HG03139 (cell line): ENCODE measurements around the gene TAF11L6.
"Not testable (repeated sequence)": the region's sequence is repeated elsewhere in the genome, so short reads cannot be mapped to it uniquely, and the experiment has no call there.

ENCODE experiments used
- ATAC-seq: cut with Tn5 transposase; IDR thresholded peaks from one replicate; pipeline ENCODE4 v1.9.1; 2021; ENCODE audit not compliant: unreplicated experiment

Gene TAF11L6

DNA sequence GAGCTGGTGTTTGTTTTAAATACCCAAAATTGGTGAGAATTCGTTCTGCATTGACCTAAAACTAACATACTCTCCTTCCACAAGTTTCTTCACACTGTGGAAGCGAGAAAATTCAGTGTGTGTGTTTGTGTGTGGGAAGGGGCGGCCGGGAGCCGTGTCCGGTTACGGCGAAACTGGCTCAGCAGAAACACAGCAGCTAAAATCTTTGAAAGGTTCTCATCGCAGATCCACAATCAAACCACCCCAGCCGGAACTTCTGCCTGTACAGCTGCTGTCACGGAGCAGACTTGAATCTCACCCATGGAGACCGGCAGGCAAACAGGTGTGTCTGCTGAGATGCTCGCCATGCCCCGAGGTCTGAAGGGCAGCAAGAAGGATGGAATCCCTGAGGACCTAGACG lies at the start of gene TAF11L6:
TSS of gene TAF11L6 (plus strand) at position 301 of the 400 bp plus-strand sequence.
- ATAC-seq, result not testable (repeated sequence)

DNA sequence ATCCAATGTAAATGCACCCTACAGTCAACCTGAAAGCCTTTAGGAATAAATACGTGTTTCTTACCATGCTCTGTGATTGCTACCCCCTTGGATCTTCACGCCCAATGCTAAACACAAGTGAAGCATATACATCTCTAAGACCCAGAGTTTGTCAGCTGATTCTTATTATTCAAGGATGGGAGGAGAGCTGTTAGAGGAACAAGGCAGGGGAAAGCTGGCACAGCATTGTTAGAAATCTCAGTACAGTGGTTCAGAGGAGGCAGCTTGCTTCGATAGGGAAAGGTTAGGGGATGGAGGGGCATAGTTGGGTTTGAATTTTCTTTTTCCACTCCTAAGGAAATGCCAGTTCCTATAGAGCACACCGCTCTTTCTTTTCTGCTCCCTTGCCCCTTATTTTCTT lies 47.1 kb upstream of the TAF11L6 start:
- no peak for ATAC-seq

DNA sequence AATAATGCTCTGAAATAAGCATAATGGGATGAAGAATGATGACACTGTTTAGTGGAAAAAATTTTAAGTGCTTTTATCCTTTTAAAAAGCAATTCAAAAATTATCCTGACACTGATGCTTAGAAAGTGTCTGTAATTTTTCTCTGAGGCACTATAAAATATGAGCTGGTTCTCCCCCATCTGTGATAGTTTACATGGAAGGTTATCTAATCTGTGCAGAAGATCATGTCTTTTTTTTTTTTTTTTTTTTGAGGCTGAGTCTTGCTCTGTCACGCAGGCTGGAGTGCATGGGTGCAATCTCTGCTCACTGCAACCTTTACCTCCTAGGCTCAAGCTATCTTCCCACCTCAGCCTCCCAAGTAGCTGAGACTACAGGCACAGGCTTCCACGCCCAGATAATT lies 45.7 kb upstream of the TAF11L6 start:
- ATAC-seq, result no peak

DNA sequence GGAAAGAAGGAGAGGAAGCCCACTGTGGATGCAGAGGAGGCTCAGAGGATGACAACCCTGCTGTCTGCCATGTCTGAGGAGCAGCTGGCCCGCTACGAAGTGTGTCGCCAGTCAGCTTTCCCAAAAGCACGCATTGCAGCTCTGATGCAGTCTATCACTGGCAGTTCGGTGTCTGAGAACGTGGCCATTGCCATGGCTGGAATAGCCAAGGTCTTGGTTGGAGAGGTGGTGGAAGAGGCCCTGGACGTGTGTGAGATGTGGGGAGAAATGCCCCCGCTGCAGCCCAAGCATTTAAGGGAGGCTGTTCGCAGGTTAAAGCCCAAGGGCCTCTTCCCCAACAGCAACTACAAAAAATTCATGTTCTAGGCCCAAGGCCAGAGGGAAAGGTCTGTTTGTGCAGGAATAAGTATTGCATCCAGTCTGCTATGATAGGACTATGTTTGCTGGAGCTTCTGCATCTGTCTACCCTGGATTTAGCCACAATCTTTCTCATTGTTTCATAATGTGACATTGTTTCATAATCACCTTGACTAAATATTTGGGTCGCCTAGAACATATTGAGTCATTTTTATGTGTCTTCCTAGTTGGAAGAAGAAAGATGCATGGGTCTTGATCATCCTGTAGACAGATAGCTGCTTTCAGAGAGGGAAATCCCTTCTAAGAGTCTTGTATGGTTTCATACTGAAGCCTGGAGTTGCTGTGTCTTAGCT lies 41.9 kb upstream of the TAF11L6 start:
- ATAC-seq, result not testable (repeated sequence)

DNA sequence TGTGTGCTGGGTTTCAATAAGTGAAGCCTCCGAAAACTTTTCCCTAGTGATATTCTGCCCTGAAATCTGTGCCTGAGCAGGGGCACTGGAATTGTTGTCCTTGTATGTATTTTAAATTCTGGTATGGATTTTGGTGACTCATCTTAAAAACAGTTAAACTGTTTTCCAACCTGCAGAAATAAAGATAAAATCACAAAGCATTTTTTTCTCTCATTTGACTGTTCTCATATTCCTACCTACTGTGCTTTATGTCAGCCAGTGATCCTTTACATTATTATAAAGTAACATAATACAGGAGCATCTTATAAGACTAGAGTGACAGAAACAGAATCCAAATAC lies 41.3 kb upstream of the TAF11L6 start:
- no peak for ATAC-seq

DNA sequence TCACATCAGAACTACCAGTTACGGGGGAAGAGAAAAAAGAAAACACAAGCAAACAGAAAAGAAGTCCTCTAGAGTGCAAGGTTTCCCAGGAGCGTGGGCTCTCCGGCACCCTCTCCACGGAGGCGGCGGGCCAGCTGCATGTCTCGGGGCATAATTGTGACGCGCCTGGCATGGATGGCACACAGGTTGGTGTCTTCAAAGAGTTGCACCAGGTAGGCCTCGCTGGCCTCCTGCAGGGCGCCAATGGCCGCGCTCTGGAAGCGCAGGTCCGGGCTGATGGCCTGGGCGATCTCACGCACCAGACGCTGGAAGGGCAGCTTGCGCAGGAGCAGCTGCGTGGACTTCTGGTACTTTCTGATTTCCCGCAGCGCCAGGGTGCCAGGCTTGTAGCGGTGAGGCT lies 37.2 kb upstream of the TAF11L6 start:
- not testable (repeated sequence) for ATAC-seq

DNA sequence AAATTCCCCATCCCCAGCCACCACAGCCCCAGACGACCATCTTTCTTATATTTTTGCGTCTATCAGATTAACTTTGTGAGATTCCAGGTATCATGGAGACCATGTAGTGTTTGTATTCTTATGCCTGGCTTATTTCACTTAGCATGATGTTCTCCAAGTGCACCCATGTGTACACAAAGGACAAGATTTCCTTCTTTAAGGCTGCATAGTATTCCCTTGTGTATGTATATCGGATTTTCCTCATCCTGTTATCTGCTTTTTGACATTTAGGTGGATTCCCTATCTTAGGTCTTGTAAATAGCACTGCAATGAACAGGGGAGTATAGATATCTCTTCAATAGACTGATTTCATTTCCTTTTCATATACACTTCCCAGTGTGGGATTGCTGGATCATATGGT lies 35.7 kb upstream of the TAF11L6 start:
- ATAC-seq, result no peak

DNA sequence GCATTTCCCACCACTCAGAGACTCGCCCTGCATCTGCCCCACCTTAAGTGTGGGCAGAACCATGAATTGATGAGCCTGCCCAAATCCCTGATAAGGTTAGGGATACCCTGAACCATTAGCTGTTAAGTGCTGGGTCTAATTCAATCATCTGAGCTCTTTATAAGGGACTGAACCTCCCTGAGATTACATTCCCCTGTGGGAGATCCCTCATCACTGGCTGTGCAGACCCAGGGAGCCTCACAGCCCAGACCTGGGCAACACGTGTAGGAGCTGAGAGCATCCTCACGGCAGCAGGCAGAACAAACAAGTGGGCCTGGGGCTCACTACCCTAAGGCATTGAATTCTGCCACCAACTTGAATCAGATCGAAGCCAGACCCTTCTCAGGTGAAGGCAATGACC lies 31.0 kb upstream of the TAF11L6 start:
- ATAC-seq, result no peak

DNA sequence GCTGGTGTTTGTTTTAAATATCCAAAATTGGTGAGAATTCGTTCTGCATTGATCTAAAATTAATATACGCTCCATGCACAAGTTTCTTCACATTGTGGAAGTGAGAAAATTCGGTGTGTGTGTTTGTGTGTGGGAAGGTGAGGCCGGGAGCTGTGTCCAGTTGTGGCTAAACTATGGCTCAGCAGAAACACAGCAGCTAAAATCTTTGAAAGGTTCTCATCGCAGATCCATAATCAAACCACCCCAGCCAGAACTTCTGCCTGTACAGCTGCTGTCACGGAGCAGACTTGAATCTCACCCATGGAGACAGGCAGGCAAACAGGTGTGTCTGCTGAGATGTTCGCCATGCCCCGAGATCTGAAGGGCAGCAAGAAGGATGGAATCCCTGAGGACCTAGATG lies 30.5 kb upstream of the TAF11L6 start, which contains the start of gene TAF11L2:
TSS of gene TAF11L2 (plus strand) at position 301 of the 400 bp plus-strand sequence.
- ATAC-seq, result not testable (repeated sequence)

DNA sequence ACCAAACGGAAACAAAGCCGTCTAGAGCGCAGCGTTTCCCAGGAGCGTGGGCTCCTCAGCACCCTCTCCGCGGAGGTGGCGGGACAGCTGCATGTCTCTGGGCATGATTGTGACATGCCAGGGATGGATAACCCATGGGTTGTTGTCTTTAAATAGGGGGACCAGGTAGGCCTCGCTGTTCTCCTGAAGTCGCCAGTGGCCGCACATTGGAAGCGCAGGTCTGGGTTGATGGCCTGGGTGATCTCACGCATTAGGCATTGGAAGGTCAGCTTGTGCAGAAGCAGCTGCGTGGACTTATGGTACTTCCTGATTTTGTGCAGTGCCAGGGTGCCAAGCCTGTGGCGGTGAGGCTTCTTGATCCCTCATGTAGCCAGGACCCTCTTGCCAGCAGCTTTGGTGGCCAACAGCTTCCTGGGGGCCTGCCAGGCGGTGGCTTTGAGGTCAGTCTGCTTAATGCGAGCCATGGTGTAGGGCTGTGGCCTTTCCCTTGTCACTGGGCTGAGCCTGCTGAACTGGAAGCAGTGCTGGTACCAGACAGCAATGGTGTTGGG lies 16.6 kb upstream of the TAF11L6 start:
- ATAC-seq, result no peak

DNA sequence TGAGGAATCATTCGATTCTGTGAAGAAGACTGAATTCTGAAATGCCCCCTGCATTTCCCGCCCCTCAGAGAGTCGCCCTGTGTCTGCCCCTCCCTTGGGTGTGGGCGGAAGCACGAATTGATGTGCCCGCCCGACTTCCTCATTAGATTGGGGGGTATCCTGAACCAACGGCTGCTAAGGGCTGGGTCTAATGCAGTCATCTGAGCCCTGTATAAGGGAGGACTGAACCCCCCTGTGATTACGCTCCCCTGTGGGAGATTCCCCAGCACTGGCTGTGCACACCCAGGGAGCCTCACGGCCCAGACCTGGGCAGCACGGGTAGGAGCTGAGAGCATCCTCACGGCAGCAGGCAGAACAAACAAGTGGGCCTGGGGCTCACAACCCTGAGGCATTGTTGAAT lies 10.9 kb upstream of the TAF11L6 start:
- not testable (repeated sequence) for ATAC-seq

DNA sequence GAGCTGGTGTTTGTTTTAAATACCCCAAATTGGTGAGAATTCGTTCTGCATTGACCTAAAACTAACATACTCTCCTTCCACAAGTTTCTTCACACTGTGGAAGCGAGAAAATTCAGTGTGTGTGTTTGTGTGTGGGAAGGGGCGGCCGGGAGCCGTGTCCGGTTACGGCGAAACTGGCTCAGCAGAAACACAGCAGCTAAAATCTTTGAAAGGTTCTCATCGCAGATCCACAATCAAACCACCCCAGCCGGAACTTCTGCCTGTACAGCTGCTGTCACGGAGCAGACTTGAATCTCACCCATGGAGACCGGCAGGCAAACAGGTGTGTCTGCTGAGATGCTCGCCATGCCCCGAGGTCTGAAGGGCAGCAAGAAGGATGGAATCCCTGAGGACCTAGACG lies 10.4 kb upstream of the TAF11L6 start, which contains the start of gene TAF11L3:
TSS of gene TAF11L3 (plus strand) at position 301 of the 400 bp plus-strand sequence.
- ATAC-seq, result not testable (repeated sequence)

DNA sequence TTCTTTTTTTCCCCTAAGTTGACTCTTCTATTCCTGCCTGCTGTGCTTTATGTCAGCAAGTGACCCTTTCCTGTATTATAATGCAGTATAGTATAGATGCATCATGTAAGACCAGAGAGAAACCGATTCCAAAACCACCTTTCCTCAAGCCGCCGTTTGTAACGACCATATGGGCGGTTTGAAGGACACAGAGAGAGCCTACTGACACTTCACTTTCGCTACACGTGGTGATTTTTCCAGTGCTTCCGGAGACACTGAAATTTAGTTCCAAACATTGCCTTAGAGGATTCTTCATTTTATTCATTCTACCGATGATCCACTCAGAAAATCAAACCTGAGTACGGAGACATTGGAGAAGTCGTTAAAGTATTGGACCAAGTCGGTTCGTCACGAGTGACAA lies 9.0 kb upstream of the TAF11L6 start:
- ATAC-seq, result not testable (repeated sequence)

DNA sequence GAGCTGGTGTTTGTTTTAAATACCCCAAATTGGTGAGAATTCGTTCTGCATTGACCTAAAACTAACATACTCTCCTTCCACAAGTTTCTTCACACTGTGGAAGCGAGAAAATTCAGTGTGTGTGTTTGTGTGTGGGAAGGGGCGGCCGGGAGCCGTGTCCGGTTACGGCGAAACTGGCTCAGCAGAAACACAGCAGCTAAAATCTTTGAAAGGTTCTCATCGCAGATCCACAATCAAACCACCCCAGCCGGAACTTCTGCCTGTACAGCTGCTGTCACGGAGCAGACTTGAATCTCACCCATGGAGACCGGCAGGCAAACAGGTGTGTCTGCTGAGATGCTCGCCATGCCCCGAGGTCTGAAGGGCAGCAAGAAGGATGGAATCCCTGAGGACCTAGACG lies 7.0 kb upstream of the TAF11L6 start, which contains the start of gene TAF11L4:
TSS of gene TAF11L4 (plus strand) at position 301 of the 400 bp plus-strand sequence.
- not testable (repeated sequence) for ATAC-seq

DNA sequence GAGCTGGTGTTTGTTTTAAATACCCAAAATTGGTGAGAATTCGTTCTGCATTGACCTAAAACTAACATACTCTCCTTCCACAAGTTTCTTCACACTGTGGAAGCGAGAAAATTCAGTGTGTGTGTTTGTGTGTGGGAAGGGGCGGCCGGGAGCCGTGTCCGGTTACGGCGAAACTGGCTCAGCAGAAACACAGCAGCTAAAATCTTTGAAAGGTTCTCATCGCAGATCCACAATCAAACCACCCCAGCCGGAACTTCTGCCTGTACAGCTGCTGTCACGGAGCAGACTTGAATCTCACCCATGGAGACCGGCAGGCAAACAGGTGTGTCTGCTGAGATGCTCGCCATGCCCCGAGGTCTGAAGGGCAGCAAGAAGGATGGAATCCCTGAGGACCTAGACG lies 3.5 kb upstream of the TAF11L6 start, which contains the start of gene TAF11L5:
TSS of gene TAF11L5 (plus strand) at position 301 of the 400 bp plus-strand sequence.
- not testable (repeated sequence) for ATAC-seq

DNA sequence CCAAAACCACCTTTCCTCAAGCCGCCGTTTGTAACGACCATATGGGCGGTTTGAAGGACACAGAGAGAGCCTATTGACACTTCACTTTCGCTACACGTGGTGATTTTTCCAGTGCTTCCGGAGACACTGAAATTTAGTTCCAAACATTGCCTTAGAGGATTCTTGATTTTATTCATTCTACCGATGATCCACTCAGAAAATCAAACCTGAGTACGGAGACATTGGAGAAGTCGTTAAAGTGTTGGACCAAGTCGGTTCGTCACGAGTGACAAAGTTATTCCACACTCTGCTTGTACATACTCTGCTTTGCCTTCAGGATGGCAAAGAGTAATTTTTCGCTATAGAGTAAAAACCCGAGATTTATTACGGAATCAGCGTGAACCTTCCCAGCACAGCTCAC lies 2.0 kb upstream of the TAF11L6 start:
- ATAC-seq, result not testable (repeated sequence)
